Measurements from ENCODE around the gene IQGAP2. TPM values are rescaled to one million over a fixed set of nuclear protein-coding genes. Genes with fewer than 3 reads are reported as not detected.

IQGAP2 gene
- total RNA-seq, 1 donor from 2014 or later, result not detected

GRCh38 chr5:76379855-76380254 is 23.2 kb upstream of the IQGAP2 start:
- FAIRE-seq (no peak), DNase-seq (ENCODE audit: low read depth) (no peak)
- TF ChIP-seq CTCF (IDR thresholded peaks at IDR 0.05; ENCODE audit: insufficient read depth, low read length, severe bottlenecking), result no peak
- H3K27me3 ChIP-seq (ENCODE audit: control insufficient read depth, insufficient read depth, low read length), result no peaks in the 10 kb centered on the region
- no peak overlapping the region for H3K4me3 ChIP-seq (ENCODE audit: low read depth, low read length)
- no peaks in the 10 kb centered on the region for H3K36me3 ChIP-seq (ENCODE audit: control insufficient read depth, insufficient read depth, low read length)

- H3K27me3 ChIP-seq (ENCODE audit: control insufficient read depth, insufficient read depth, low read length), result no peaks in the 10 kb centered on the region
- TF ChIP-seq CTCF (IDR thresholded peaks at IDR 0.05; ENCODE audit: insufficient read depth, low read length, severe bottlenecking), result no peak
- H3K36me3 ChIP-seq (ENCODE audit: control insufficient read depth, insufficient read depth, low read length), result no peaks in the 10 kb centered on the region
- no peak overlapping the region for H3K4me3 ChIP-seq (ENCODE audit: low read depth, low read length)
- DNase-seq (ENCODE audit: low read depth) (no peak), FAIRE-seq (no peak)
These were observed 22.6 kb upstream of the IQGAP2 start for GRCh38 chr5:76380346-76381066.

DNA sequence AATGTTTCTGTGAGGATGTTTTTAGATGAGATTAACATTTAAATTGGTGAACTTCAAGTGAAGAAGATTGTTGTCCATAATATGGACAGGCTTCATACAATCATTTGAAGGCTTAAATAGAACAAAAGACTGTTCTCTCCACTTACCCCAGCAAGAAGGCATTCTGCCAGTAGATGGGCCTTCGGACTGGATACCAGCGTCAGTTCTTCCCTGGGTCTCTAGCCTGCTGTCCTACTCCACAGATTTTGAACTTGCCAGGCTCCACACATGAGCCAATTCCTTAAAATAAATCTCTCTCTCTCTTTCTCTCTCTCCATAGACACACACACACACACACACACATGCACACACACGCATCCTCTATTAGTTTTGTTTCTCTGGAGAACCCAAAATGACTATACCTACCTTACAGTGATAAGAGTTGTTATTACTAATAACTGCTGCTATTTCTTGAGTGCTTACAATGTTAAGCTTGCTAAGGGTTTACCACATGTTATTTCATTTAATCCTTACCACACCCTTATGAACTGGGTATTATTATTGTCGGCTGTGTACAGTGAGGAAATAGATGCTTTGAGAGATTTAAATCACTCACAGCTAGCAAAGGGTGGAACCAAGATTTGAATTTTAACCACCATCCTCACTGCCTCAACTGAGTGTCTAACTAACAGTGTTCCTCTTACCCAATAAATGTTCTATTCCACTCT is 19.8 kb upstream of the IQGAP2 start:
- Histone ChIP-seq H3K27me3 (ENCODE audit: control insufficient read depth, insufficient read depth, low read length) (no peaks in the 10 kb centered on the region), H3K36me3 (ENCODE audit: control insufficient read depth, insufficient read depth, low read length) (no peaks in the 10 kb centered on the region), H3K4me3 (ENCODE audit: low read depth, low read length) (no peak overlapping the region)
- no peak for DNase-seq (ENCODE audit: low read depth)
- no peak for FAIRE-seq
- no peak for TF ChIP-seq CTCF (IDR thresholded peaks at IDR 0.05; ENCODE audit: insufficient read depth, low read length, severe bottlenecking)

DNA sequence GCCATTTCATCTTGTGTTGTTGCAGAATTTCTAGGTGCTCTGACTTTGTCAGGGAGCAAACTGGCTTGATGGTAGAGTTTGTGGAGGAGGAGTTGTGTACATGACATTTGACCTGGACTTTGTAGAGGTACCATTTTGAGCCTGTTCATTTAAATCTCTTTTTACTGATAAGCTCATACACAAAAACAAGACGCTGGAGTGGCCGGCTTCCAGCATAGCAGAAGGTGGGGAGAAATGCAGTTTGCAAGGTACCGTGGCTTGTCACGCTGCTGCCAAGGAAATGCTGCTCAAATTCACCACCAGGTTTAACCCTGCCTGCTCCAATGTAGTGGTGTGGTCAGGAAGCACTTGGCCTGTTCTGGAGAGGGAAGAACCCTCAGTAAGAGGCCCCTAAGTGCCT is 18.9 kb upstream of the IQGAP2 start:
- Histone ChIP-seq H3K4me3 (ENCODE audit: low read depth, low read length) (no peak overlapping the region), H3K36me3 (ENCODE audit: control insufficient read depth, insufficient read depth, low read length) (no peaks in the 10 kb centered on the region), H3K27me3 (ENCODE audit: control insufficient read depth, insufficient read depth, low read length) (no peaks in the 10 kb centered on the region)
- DNase-seq (ENCODE audit: low read depth) (no peak), FAIRE-seq (no peak)
- TF ChIP-seq CTCF (IDR thresholded peaks at IDR 0.05; ENCODE audit: insufficient read depth, low read length, severe bottlenecking), result no peak

GRCh38 chr5:76384705-76385104 is 18.4 kb upstream of the IQGAP2 start:
- DNase-seq (ENCODE audit: low read depth) (no peak), FAIRE-seq (no peak)
- no peaks in the 10 kb centered on the region for H3K36me3 ChIP-seq (ENCODE audit: control insufficient read depth, insufficient read depth, low read length)
- no peak for TF ChIP-seq CTCF (IDR thresholded peaks at IDR 0.05; ENCODE audit: insufficient read depth, low read length, severe bottlenecking)
- H3K4me3 ChIP-seq (ENCODE audit: low read depth, low read length), result no peak overlapping the region
- H3K27me3 ChIP-seq (ENCODE audit: control insufficient read depth, insufficient read depth, low read length), result no peaks in the 10 kb centered on the region
